Measurements from ENCODE around the gene LENG1.

LENG1 gene

GRCh38 chr19:54137699-54138488 lies 21.6 kb downstream of the LENG1 start, which contains the start of gene CNOT3:
CNOT3 (plus strand) TSS chr19:54137762; CDS start chr19:54142979, 5,217 bp downstream.
- DNase-seq: peak; percentile 98

DNA sequence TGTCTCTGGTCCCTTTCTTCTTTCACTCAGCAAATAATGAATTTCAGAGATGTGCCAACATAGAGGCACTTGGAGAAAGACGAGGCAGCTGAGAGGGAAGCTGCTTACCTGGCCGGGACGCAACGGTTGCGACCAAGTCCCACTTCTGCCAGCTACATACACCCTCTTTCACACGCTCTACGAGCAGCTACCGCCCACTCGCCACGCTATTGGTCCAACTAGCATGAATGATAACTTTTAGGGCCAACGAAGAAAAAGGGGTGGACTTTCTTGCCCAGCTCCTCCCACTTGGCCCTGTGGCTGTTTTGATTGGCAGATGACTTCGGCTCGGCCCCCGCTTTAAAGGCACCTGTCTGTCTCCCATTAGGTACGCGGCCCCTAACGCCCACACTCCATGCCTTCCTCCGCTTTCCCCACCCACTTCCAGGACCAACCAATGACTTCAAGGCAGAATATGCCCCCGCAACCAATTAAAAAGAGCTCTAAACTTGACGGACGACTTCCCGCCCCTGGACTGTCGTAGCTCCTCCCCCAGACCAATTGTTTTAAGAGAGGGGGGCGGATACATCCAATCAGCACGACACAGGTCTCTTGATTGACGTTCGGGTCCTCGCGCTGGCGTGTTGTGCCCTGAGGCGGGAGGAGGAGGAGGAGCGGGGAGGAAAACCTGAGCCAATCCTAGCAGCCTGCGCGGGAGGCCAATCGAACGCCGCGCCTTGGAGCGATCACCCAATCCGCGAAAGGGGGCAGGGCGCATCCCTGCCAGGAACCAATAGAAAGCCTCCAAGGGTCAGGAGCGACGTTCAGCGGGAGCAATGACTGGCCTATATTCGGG lies 22.4 kb downstream of the LENG1 start:
- DNase-seq: peak; percentile 89

DNA sequence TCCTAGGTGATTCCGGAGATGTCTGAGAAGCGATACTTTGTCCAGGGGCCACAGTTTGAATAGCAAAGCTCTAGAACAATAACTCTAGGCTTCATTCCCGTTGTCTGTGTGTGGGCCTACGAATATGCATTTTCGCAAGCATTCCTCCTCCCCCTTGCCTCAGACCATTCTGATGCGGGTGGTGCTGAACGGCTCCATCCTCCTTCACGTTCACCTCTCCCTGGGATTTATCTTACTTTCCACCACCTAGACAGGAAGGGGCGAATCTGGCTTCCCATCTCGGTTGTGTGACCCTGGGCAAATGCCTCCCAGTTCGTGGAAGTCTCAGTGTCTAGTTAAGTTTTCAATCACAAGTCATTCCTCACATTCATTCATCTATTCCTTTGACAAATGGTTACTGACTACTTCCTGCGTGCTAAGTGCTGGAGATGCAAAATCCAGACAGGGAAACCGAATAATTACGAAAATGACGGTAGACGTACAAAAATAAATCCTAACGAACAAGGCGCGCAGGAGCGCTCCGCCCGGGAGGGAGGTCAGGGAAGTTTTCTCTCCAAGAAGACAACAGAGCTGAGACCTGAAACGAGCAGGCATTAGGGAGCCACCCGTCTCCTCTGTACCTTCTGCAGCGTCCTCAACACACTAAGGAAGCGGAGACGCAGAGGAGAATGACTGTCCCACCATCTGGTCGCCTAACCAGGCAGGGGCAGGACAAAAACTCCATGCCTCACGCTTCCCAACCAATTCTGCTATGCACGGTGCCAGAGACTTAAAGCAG lies 23.2 kb downstream of the LENG1 start:
- no peak for DNase-seq

- DNase-seq: no peak
These were observed 25.4 kb downstream of the LENG1 start for GRCh38 chr19:54133957-54134590.

DNA sequence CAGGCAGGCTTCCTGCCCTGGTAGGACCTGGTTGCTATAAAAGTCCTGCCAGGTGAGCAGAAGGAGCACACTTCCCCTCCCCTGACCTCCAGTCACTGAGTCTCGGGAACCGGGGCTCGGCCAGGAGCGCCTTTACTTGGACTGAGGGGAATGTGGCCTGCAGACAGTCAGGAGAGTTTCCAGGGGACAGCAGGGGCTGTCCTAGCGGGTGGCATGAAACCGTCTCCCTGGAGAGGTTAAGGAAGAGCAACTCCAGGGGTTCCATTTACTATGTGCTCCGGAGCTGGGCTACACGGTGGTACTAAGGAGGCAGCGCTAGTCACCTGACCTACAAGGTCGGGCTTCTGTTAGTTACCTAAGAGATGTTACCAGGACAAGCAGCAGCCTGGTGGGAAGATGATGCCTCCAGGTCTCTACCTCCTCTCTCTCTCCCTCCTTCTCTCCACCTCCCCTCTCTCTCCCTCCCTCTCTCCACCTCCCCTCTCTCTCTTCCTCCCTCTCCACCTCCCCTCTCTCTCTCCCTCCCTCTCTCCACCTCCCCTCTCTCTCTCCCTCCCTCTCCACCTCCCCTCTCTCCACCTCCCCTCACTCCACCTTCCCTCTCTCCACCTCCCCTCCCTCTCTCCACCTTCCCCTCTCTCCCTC lies 26.1 kb downstream of the LENG1 start:
- DNase-seq: no peak

DNA sequence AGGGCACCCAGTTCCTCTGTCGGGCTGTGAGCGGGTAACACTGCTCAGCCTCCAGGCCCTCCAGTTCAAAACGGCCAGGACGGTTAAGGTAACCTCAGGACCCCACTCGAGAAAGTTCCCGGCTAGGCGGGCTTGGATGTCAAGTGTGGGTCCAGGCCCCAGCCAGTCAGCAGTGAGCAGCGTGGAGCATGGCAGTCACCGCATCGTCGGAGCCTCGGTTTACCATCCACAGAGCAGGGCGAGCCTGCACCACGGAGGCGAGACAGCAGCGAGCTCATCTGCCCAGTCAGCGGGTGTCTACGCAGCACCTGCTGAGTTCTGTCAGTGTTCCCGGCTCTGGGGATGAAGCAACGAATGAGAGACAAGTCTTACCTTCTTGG lies 29.9 kb downstream of the LENG1 start:
- no peak for DNase-seq

- DNase-seq: no peak
These were observed 30.5 kb downstream of the LENG1 start for GRCh38 chr19:54128796-54129616.

GRCh38 chr19:54128441-54128725 lies 31.1 kb downstream of the LENG1 start:
- DNase-seq: no peak

GRCh38 chr19:54127688-54128440 lies 31.7 kb downstream of the LENG1 start:
- no peak for DNase-seq

- DNase-seq: no peak
These were observed 33.8 kb downstream of the LENG1 start for GRCh38 chr19:54125713-54126112.

DNA sequence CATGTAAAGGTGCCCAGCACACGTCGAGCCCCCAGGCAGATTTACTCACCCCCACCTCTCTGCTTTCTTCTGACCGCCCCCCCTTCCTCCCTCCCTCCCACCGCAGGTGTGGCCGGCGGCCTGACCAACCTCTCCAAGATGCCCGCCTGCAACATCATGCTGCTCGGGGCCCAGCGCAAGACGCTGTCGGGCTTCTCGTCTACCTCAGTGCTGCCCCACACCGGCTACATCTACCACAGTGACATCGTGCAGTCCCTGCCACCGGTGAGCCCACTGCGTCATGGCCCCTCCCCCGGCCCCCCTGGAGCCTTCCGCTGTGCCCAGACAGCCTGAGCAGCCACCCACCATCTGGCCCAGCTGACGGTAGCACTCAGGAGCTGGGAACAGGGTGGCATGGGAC lies 35.1 kb downstream of the LENG1 start:
- DNase-seq: no peak

DNA sequence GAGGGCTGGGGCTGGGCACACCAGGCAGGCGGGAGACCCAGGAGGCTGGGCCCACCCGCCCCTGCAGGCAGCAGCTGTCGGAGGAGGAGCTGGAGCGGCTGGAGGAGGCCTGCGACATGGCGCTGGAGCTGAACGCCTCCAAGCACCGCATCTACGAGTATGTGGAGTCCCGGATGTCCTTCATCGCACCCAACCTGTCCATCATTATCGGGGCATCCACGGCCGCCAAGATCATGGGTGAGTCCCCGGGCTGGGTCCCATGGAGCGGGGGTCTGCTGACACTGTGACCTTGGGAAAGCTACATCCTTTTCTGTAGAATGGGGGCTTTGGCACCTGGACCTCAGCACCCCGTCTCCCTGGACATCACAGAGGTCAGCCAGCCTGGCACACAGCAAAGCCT lies 35.8 kb downstream of the LENG1 start:
- no peak for DNase-seq

- DNase-seq: no peak
These were observed 38.3 kb downstream of the LENG1 start for GRCh38 chr19:54121259-54121658.

DNA sequence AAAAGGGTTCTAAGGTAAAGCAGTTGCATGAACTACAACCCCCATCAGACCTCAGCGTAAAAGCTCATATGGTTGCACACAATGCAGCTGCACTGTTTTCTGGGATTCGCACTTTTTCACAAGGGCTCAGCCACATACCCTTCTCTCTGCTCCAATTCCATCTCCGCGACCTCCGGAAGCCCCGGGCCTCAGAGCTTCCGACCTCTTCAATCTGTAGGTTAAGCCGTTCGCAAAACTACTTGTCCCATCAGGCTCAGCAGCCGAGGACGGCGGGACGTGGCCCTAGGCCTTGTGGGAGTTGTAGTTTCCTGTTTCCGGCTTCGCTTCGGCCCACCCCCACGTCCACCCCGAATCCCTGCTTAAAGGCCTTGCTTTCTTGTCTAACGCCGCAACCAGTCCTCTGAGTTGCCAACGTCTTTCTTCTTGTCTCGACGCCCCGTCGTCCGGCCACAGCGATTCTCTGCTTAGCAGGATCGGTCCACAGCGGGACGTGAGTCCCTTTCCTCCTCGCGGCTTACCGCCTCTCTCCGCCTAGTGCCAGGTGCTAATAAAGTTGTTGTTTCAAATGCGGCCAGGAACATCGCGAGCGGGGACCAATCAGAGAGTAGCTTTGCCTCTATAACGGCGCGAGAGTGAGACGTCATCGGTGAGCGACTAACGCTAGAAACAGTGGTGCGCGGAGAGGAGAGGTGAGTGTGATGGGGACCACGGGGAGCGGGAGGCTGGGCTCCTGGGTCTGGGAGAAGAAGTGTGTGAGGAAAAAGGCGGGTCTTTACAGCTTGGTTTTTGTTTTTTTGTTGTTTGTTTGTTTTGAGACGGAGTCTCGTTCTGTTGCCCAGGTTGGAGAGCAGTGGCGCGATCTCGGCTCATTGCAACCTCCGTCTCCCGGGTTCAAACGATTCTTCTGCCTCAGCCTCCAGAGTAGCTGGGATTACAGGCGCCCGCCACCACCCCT lies 44.1 kb downstream of the LENG1 start, which contains the start of the genes PRPF31 and TFPT:
Gene PRPF31 (plus strand): TSS at position 646 of the 955 bp plus-strand sequence. CDS start 2,525 bp downstream, outside the sequence.
Gene TFPT (minus strand): TSS at position 549 of the 955 bp plus-strand sequence. CDS start 388 bp downstream, at position 161.
- peak; percentile 76 for DNase-seq

DNA sequence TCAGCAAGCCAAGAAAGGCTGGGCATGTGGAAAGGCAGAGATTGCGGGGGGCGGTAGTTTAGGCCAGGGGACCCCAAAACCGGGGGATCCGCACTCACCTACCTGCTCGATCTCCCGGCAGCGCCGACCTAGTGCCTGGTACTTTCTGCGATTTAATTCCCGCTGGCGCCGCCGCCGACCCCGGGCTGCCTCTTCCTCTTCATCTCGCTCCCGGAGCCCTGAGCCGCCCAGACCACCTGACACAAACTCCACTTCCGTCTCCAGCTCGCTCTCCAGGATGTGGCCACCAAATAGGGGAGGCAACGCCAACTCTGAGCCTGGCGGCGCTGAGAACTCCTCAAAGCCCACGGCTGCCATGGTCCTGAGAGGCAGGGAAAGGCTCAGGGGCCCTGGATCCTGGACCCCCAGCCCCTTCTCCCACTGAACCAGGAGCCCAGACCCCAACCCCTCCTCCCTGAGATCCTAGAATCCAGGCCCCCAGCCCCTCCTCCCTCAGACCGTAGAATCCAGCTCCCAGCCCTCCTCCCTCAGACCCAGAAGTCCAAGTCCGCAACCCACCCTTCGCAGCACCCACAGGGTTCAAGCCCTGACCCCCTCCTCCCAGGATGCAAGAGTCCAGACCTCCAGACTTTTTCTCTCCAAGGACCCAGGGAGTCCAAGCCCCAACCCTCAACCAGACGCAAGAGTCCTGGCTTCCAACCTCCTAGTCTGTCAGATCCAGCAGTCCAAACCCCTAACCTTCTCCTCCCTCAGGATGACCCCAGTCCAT lies 45.0 kb downstream of the LENG1 start:
- no peak for DNase-seq

- DNase-seq: no peak
These were observed 49.9 kb downstream of the LENG1 start for GRCh38 chr19:54109651-54110050.

- no peak for DNase-seq
These were observed 51.0 kb downstream of the LENG1 start for GRCh38 chr19:54108496-54108895.

DNA sequence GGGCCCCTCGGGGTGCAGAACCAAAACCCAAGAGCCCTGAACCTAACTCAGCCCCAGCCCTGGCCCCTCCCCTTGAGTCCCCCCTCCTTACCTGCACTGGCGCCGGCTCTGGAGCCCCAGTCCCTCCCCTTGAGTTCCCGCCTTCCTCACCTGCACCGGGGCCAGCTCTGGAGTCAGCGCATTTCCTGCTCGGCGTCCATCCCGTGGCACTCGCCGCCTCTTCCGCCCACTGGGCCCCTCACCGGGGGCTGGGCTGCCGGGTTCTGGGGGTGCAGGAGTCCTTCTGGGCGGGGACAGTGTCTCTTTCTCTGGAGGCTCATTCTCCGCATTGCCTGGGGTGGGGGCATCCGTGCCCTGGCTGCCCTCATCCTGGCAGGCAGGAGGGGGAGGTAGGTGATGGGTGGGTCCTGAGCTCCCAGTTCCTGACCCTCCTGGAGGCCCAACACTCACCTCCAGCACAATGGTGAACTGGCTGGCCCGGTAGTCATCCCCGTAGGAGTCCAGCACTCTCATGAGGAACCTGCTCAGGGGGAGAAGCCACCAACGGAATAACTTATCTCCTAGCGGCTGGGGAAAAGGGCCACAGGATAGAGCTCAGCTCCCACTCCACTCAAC lies 51.5 kb downstream of the LENG1 start:
- DNase-seq: no peak
